ENCODE results near the gene GUCA2A. TPM values are rescaled to one million over a fixed set of nuclear protein-coding genes. Genes with fewer than 3 reads are reported as not detected.

GUCA2A gene
- total and polyA plus RNA-seq, 9 of the 15 experiments (the other 6 are each of a cell fraction or from before 2014, with no cell fraction given) = not detected

GRCh38 chr1:42154685-42155084, 9.9 kb downstream of the GUCA2A start:
- intact Hi-C loops (cut with micrococcal nuclease) = no loop called here
- Histone ChIP-seq H3K9me1 (ENCODE audit: control insufficient read depth, insufficient read depth, low read length) (no peaks in the 10 kb centered on the region), H3K27me3 (ENCODE audit: control insufficient read depth in 2 of 2, insufficient read depth in 2 of 2, low read length in 2 of 2) (peaks cover 28 to 66% of the 10 kb centered on the region in 2 experiments; a peak in 4 of 5 replicates), H3K9ac (ENCODE audit: insufficient read depth in 1 of 2, low read depth in 2 of 2, low read length in 2 of 2) (0 out of 4 replicates have a peak overlapping the region, but pooled peaks of 1 of the 2 experiments have one; percentile 6), H3K9me3 (replicated peaks; ENCODE audit: control insufficient read depth, insufficient read depth, low read depth, low read length) (no peaks in the 10 kb centered on the region), H3K4me3 (no peak overlapping the region), H4K20me1 (replicated peaks; ENCODE audit: control insufficient read depth, insufficient read depth, low read length) (no peaks in the 10 kb centered on the region; the same call in none of the 2 replicates), H3K79me2 (ENCODE audit: control insufficient read depth, insufficient read depth, low read length) (no peaks in the 10 kb centered on the region), H3K4me2 (ENCODE audit: insufficient read depth, low read length) (no peak overlapping the region), H3K4me1 (replicated peaks in 1 of 2; ENCODE audit: control insufficient read depth in 2 of 2, insufficient read depth in 2 of 2, low read length in 2 of 2) (peaks cover 0 to 5% of the 10 kb centered on the region in 2 experiments; a peak in 1 of 5 replicates), H3K27ac (ENCODE audit: extremely low read depth, low read depth, low read length) (no peak overlapping the region), H3K36me3 (ENCODE audit: control insufficient read depth, insufficient read depth, low read length) (no peaks in the 10 kb centered on the region), H2AFZ (ENCODE audit: low read depth, low read length) (no peak overlapping the region)
- ChIA-PET CTCF (ENCODE audit: low intra/inter-chr PET ratio) (no interaction called here), POLR2A (interaction anchor here (0.7 kb wide), 1 partner anchor 45 kb away, joined by 5 read pairs; no protein-coding TSS in a partner anchor)
- no peak for TF ChIP-seq ARNT (IDR thresholded peaks at IDR 0.05)
- TF ChIP-seq PHB (CRISPR knock-in tag; IDR thresholded peaks at IDR 0.05) = no peak
- no peak for DNase-seq (ENCODE audit: extremely low read depth in 1 of 4, low spot score in 3 of 4)
- no peak; the same call in 1 of the 3 replicates for ATAC-seq
- under 1% methylated on average over 11 of the region's 13 CpGs for WGBS (ENCODE audit: insufficient coverage, low coverage, missing lambda C conversion rate)
- no TSS peak for BruUV-seq (replicated peaks)
- in situ Hi-C loops (cut with MboI) = no loop called here
- no peak for FAIRE-seq

DNA sequence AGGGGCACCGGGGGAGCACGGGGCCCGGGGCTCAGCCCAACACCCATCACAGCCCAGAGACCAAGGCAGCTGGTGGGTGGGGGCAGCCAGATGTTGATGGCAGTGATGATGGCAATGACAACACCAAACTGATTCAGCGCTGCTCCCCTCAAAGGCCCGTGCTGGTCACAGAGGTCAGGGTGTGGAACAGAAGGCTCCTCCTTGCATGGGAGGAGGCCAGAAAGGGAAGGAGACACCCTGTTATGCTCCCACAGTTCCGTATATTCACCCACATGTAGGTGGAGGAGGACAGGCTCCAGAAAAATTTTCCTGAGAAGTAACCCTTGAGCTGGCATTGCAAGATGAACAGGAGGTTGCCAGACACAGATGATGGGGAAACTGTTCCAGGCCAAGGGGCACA, 10.9 kb downstream of the GUCA2A start:
- Histone ChIP-seq H3K4me3 (no peak overlapping the region), H4K20me1 (replicated peaks; ENCODE audit: control insufficient read depth, insufficient read depth, low read length) (no peaks in the 10 kb centered on the region; the same call in none of the 2 replicates), H3K9me3 (replicated peaks; ENCODE audit: control insufficient read depth, insufficient read depth, low read depth, low read length) (no peaks in the 10 kb centered on the region), H3K4me1 (replicated peaks in 1 of 2; ENCODE audit: control insufficient read depth in 2 of 2, insufficient read depth in 2 of 2, low read length in 2 of 2) (peaks cover 0 to 5% of the 10 kb centered on the region in 2 experiments; a peak in 1 of 5 replicates), H3K27me3 (ENCODE audit: control insufficient read depth in 2 of 2, insufficient read depth in 2 of 2, low read length in 2 of 2) (peaks cover 26 to 66% of the 10 kb centered on the region in 2 experiments; a peak in 4 of 5 replicates), H3K9me1 (ENCODE audit: control insufficient read depth, insufficient read depth, low read length) (no peaks in the 10 kb centered on the region), H3K79me2 (ENCODE audit: control insufficient read depth, insufficient read depth, low read length) (no peaks in the 10 kb centered on the region), H3K4me2 (ENCODE audit: insufficient read depth, low read length) (no peak overlapping the region), H3K36me3 (ENCODE audit: control insufficient read depth, insufficient read depth, low read length) (no peaks in the 10 kb centered on the region), H2AFZ (ENCODE audit: low read depth, low read length) (no peak overlapping the region), H3K9ac (ENCODE audit: insufficient read depth in 1 of 2, low read depth in 2 of 2, low read length in 2 of 2) (no peak overlapping the region), H3K27ac (ENCODE audit: extremely low read depth, low read depth, low read length) (no peak overlapping the region)
- intact Hi-C loops (cut with micrococcal nuclease) = no loop called here
- no TSS peak for BruUV-seq (replicated peaks)
- in situ Hi-C loops (cut with MboI) = no loop called here
- FAIRE-seq (no peak), DNase-seq (ENCODE audit: extremely low read depth in 1 of 4, low spot score in 3 of 4) (no peak), ATAC-seq (no peak)
- TF ChIP-seq, protein P1, sequence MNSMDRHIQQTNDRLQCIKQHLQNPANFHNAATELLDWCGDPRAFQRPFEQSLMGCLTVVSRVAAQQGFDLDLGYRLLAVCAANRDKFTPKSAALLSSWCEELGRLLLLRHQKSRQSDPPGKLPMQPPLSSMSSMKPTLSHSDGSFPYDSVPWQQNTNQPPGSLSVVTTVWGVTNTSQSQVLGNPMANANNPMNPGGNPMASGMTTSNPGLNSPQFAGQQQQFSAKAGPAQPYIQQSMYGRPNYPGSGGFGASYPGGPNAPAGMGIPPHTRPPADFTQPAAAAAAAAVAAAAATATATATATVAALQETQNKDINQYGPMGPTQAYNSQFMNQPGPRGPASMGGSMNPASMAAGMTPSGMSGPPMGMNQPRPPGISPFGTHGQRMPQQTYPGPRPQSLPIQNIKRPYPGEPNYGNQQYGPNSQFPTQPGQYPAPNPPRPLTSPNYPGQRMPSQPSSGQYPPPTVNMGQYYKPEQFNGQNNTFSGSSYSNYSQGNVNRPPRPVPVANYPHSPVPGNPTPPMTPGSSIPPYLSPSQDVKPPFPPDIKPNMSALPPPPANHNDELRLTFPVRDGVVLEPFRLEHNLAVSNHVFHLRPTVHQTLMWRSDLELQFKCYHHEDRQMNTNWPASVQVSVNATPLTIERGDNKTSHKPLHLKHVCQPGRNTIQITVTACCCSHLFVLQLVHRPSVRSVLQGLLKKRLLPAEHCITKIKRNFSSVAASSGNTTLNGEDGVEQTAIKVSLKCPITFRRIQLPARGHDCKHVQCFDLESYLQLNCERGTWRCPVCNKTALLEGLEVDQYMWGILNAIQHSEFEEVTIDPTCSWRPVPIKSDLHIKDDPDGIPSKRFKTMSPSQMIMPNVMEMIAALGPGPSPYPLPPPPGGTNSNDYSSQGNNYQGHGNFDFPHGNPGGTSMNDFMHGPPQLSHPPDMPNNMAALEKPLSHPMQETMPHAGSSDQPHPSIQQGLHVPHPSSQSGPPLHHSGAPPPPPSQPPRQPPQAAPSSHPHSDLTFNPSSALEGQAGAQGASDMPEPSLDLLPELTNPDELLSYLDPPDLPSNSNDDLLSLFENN (IDR thresholded peaks at IDR 0.05; ENCODE audit: low read depth in 2 of 2, low read length in 2 of 2) = no peak
- TF ChIP-seq CC2D1A (IDR thresholded peaks at IDR 0.05) = no peak
- TF ChIP-seq NR4A1 (CRISPR knock-in tag; IDR thresholded peaks at IDR 0.05) = no peak
- no peak for TF ChIP-seq NR4A1 (tag; IDR thresholded peaks at IDR 0.05)
- TF ChIP-seq CCAR2 (IDR thresholded peaks at IDR 0.05; ENCODE audit: low read depth, low read length) = no peak
- TF ChIP-seq ZNF124 (CRISPR knock-in tag; IDR thresholded peaks at IDR 0.05) = no peak
- no peak for TF ChIP-seq U2AF1 (optimal IDR thresholded peaks at IDR 0.05; ENCODE audit: low read depth, low read length)
- no peak for TF ChIP-seq PCBP1 (IDR thresholded peaks at IDR 0.05; ENCODE audit: low read depth, low read length, poor library complexity, severe bottlenecking)
- no peak for TF ChIP-seq ZKSCAN1 (IDR thresholded peaks at IDR 0.05; ENCODE audit: low read depth, low read length)
- no peak for TF ChIP-seq SMARCA5 (IDR thresholded peaks at IDR 0.05)
- TF ChIP-seq MEIS2 (IDR thresholded peaks at IDR 0.05; ENCODE audit: partially characterized antibody) = no peak
- no peak for TF ChIP-seq TAL1 (IDR thresholded peaks at IDR 0.05)
- 1% methylated on average over 6 of the region's 6 CpGs for whole genome bisulfite sequencing (ENCODE audit: insufficient coverage, low coverage, missing lambda C conversion rate)
- POLR2A ChIA-PET = interaction anchor here (0.6 kb wide), 1 partner anchor 613 kb away, joined by 3 read pairs; no protein-coding TSS in a partner anchor
- CTCF ChIA-PET (ENCODE audit: low intra/inter-chr PET ratio) = no interaction called here

All from K562 (cell line).